SJCRH30 (cell line): Measurements from ENCODE around the gene PUM2. TPM values are rescaled to one million over a fixed set of nuclear protein-coding genes. Genes with fewer than 3 reads are reported as not detected.

ENCODE experiments used
- DNase-seq, 2 experiments: peaks; one replicate each; pipeline ENCODE4 v3.0.0-alpha.2; 2015 to 2020
- H3K27ac ChIP-seq: fragments of 250-450 bp; sonication (Bioruptor Pico); 2 replicates; pipeline ENCODE4 v1.5.1; 2020; ENCODE audit warnings: mild to moderate bottlenecking, moderate library complexity
- H3K27me3 ChIP-seq: fragments of 250-450 bp; sonication (Bioruptor Pico); 2 replicates; pipeline ENCODE4 v1.5.1; 2020; ENCODE audit warnings: mild to moderate bottlenecking, moderate library complexity
- H3K36me3 ChIP-seq: fragments of 250-450 bp; sonication (Bioruptor Pico); 2 replicates; pipeline ENCODE4 v1.5.1; 2020; ENCODE audit warnings: mild to moderate bottlenecking, moderate library complexity
- H3K4me1 ChIP-seq: fragments of 250-450 bp; sonication (Bioruptor Pico); 2 replicates; pipeline ENCODE4 v1.5.1; 2020; ENCODE audit warnings: mild to moderate bottlenecking, moderate library complexity
- H3K4me3 ChIP-seq: fragments of 250-450 bp; sonication (Bioruptor Pico); 2 replicates; pipeline ENCODE4 v1.5.1; 2020; ENCODE audit warnings: mild to moderate bottlenecking, moderate library complexity
- H3K9me3 ChIP-seq: fragments of 250-450 bp; sonication (Bioruptor Pico); replicated peaks from 2 replicates; pipeline ENCODE4 v1.5.1; 2020; ENCODE audit warnings: mild to moderate bottlenecking, moderate library complexity
- total RNA-seq: library from RNA; depleted of rRNA; stranded (reverse); fragments of >200 nt; shearing (Covaris generic); gene quantifications from 2 replicates; pipeline ENCODE4 v1.2.3, GENCODE V29; 2014

PUM2 gene
- total RNA-seq, 1 experiment from 2014 or later: 69.0 TPM

DNA sequence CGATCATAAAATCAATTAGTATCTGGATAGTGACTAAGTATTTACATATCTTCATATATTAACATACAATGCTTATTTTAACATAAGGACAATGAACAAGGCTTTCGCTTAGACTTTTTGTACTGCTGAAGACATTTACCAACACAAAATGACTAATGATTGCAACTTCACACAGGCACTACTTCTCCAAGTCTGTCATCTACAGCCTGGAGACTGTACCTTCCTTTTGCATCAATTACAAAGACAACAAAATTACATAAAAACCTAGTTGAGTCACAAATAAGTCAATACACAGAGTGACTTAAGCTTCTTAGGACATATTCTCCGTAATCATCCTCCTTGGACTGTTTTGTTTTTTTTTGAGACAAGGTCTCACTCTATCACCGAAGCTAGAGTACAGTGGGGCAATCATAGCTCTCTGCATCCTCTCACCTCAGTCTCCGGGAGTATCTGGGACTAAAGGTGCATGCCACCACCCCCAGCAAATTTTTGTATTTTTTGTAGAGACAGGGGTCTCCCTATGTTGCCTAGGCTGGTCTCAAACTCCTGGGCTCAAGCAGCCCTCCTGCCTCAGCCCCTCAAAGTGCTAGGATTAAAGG lies 15.9 kb downstream of the PUM2 start:
- no peak overlapping the region for H3K27ac ChIP-seq
- peaks cover 34% of the 10 kb centered on the region for H3K36me3 ChIP-seq
- H3K27me3 ChIP-seq: no peaks in the 10 kb centered on the region
- no peaks in the 10 kb centered on the region for H3K9me3 ChIP-seq
- DNase-seq: no peak
- no peak overlapping the region for H3K4me3 ChIP-seq
- H3K4me1 ChIP-seq: 0 out of 2 replicates have a peak, but pooled peaks cover 3% of the 10 kb centered on the region

GRCh38 chr2:20333738-20334137 lies 16.9 kb downstream of the PUM2 start:
- Histone ChIP-seq H3K27ac (no peak overlapping the region), H3K36me3 (peaks cover 39% of the 10 kb centered on the region), H3K27me3 (no peaks in the 10 kb centered on the region)

GRCh38 chr2:20330192-20330591 lies 20.5 kb downstream of the PUM2 start:
- no peak overlapping the region for H3K4me3 ChIP-seq
- no peak overlapping the region for H3K27ac ChIP-seq
- H3K27me3 ChIP-seq: no peaks in the 10 kb centered on the region
- no peak for DNase-seq
- no peaks in the 10 kb centered on the region for H3K9me3 ChIP-seq
- no peaks in the 10 kb centered on the region for H3K4me1 ChIP-seq
- H3K36me3 ChIP-seq: peaks cover 57% of the 10 kb centered on the region

More at GRCh38 chr2:20333738-20334137, 16.9 kb downstream of the PUM2 start:
- no peaks in the 10 kb centered on the region for H3K9me3 ChIP-seq
- no peak overlapping the region for H3K4me3 ChIP-seq
- no peak for DNase-seq
- 0 out of 2 replicates have a peak, but pooled peaks cover 3% of the 10 kb centered on the region for H3K4me1 ChIP-seq

GRCh38 chr2:20327370-20327769 lies 23.3 kb downstream of the PUM2 start:
- Histone ChIP-seq H3K27me3 (no peaks in the 10 kb centered on the region), H3K4me1 (peaks cover 10% of the 10 kb centered on the region), H3K9me3 (no peaks in the 10 kb centered on the region), H3K36me3 (peaks cover 64% of the 10 kb centered on the region), H3K27ac (no peak overlapping the region), H3K4me3 (no peak overlapping the region)
- no peak for DNase-seq

DNA sequence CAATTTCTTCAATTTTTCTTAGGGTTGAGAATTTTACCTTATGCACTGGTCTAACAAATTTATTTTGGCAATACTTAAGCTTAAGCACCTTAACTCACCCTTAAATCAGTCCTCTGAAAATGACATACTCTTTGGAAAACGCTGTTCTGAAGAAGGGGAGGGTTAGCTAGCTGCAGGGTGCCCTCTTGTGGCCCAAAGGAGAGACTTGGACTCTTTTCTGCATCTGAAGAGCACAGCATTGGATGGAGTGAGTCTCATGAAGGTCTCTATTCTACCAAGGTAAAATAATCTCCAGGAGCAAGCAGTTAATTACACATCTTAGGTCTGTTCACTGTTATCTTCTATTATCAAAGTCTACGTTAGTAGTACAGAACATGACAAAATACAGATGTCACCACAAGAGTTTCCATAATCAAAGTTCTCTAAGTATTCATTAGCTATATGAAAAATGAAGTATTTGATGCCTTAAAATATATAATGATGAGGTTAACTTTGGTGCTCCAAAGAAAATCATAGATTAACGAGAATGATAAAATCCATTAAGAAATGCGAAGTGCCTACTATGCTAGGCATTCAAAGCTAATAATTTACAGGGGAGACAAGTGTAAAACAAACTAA lies 24.4 kb downstream of the PUM2 start:
- DNase-seq: peak; percentile 57 to 79
- peaks cover 67% of the 10 kb centered on the region for H3K36me3 ChIP-seq

GRCh38 chr2:20322527-20323300 lies 27.9 kb downstream of the PUM2 start:
- Histone ChIP-seq H3K9me3 (no peaks in the 10 kb centered on the region), H3K27me3 (no peaks in the 10 kb centered on the region), H3K27ac (no peak overlapping the region), H3K4me1 (peaks cover 10% of the 10 kb centered on the region), H3K36me3 (peaks cover 86% of the 10 kb centered on the region), H3K4me3 (no peak overlapping the region)
- DNase-seq: peak; percentile 21 to 39

More for the DNA sequence above, 24.4 kb downstream of the PUM2 start:
- H3K27me3 ChIP-seq: no peaks in the 10 kb centered on the region
- no peak overlapping the region for H3K4me3 ChIP-seq
- H3K9me3 ChIP-seq: no peaks in the 10 kb centered on the region
- H3K4me1 ChIP-seq: peaks cover 10% of the 10 kb centered on the region
- H3K27ac ChIP-seq: no peak overlapping the region

DNA sequence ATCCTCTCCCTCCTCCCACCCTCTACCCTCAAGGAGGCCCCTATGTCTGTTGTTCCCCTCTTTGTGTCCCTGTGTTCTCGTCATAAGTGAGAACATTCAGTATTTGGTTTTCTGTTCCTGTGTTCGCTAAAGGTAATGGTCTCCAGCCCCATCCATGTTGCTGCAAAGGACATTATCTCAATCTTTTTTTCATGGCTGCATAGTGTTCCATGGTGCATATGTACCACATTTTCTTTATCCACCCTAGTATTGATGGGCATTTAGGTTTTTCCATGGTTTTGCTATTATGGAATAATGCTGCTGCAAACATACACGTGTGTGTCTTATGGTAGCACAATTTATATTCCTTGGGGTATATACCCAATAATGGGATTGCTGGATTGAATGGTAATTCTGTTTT lies 33.0 kb downstream of the PUM2 start:
- Histone ChIP-seq H3K9me3 (no peaks in the 10 kb centered on the region), H3K27me3 (no peaks in the 10 kb centered on the region), H3K27ac (no peak overlapping the region), H3K36me3 (peaks cover 94% of the 10 kb centered on the region), H3K4me3 (no peak overlapping the region), H3K4me1 (peaks cover 3% of the 10 kb centered on the region)
- DNase-seq: no peak

- peaks cover 94% of the 10 kb centered on the region for H3K36me3 ChIP-seq
- H3K27ac ChIP-seq: no peak overlapping the region
- no peaks in the 10 kb centered on the region for H3K9me3 ChIP-seq
These were observed 33.4 kb downstream of the PUM2 start for GRCh38 chr2:20317197-20317596.

DNA sequence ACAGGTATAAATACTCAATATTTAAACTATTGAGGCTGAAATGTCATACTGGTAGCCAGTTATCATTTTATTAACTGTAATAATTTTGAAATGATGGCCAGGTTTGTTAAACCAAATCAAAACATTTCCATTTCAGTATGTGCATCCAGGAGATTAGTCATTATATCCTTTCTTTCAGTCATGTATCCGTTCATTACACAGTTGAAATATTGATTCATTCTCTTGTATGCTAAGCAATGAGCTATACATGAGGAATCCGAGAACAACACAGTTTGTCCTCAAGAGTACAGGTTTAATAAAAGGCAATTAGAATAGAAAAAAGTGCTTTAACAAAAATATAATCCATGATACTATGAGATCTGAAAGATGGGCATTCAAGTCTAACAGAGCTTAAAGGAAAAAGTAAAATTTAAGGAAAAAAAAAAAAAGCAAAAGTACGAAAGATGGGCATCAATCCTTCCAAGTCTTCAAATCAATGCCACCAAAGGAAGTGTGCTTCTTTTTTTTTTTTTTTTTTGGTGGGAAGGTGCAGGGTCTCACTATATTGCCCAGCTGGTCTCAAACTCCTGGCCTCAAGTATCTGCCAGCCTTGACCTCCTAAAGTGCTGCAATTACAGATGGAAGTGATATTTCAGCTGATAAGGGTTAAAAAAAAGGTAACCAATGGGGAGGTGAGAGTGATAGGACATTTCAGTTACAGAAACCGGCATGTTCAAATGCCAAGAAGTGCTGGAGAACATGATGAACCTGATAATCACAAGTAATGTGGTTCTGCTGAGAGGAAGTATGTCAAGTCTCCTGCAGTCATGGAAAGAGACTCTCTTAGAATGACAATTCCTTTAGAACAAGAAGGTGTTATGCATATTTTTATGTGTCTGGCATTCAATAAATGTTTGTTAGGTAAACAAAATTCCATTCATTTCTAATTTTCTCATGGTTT lies 35.8 kb downstream of the PUM2 start:
- Histone ChIP-seq H3K4me3 (no peak overlapping the region), H3K36me3 (peaks cover 94% of the 10 kb centered on the region), H3K27me3 (no peaks in the 10 kb centered on the region), H3K9me3 (no peaks in the 10 kb centered on the region), H3K27ac (no peak overlapping the region), H3K4me1 (peaks cover 3% of the 10 kb centered on the region; the same call in 1 of the 2 replicates)
- no peak for DNase-seq

More at GRCh38 chr2:20317197-20317596, 33.4 kb downstream of the PUM2 start:
- Histone ChIP-seq H3K27me3 (no peaks in the 10 kb centered on the region), H3K4me3 (no peak overlapping the region), H3K4me1 (peaks cover 3% of the 10 kb centered on the region; the same call in 1 of the 2 replicates)
- no peak for DNase-seq

GRCh38 chr2:20313659-20314058 lies 37.0 kb downstream of the PUM2 start:
- peaks cover 92% of the 10 kb centered on the region for H3K36me3 ChIP-seq
- peaks cover 3% of the 10 kb centered on the region; the same call in 1 of the 2 replicates for H3K4me1 ChIP-seq
- no peak overlapping the region for H3K27ac ChIP-seq
- peak; percentile 35 to 54 for DNase-seq
- no peak overlapping the region for H3K4me3 ChIP-seq
- H3K27me3 ChIP-seq: no peaks in the 10 kb centered on the region
- H3K9me3 ChIP-seq: no peaks in the 10 kb centered on the region

DNA sequence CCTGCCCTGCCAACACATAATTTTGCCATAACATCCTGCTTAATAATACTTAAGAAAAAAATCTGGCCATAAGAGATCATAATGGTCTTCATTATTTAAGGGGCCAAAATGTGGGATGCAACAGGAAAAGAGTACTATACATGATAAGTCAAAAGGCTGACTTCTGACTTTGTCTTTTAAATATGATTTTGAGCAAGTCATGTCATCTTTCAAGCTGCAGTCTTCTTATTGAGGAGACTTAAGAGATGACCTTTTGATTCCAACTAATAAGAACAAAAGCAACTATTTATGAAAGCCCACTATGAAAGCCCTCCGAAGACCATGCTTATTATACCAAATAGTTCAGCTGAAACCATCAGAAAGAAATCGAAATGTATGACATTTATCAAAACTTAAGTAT lies 41.6 kb downstream of the PUM2 start:
- H3K27ac ChIP-seq: no peak overlapping the region

DNA sequence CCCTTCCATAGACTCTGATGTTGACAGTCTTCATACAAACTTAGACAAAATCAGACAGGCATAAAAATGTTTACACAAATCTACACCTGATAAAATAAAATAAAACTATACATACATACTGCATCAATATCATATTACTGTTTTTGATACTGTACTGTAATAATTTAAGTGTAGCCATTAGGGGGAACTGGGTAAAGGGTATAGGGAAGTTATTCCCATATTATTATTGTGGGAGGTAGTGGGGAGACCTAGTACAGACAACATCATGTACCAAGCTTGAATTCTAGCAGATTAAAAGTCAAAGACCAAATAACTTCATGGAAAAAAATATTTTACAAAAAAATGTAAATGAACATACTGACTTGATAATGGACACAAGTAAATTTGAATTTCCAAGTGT lies 43.3 kb downstream of the PUM2 start:
- no peak overlapping the region for H3K27ac ChIP-seq
- no peak overlapping the region for H3K4me3 ChIP-seq
- no peaks in the 10 kb centered on the region for H3K27me3 ChIP-seq
- H3K9me3 ChIP-seq: no peaks in the 10 kb centered on the region
- peaks cover 90% of the 10 kb centered on the region for H3K36me3 ChIP-seq
- no peak for DNase-seq
- H3K4me1 ChIP-seq: 0 out of 2 replicates have a peak, but pooled peaks cover 2% of the 10 kb centered on the region

More for the DNA sequence above, 41.6 kb downstream of the PUM2 start:
- Histone ChIP-seq H3K36me3 (peaks cover 91% of the 10 kb centered on the region), H3K27me3 (no peaks in the 10 kb centered on the region), H3K9me3 (no peaks in the 10 kb centered on the region), H3K4me3 (no peak overlapping the region), H3K4me1 (peaks cover 2% of the 10 kb centered on the region; the same call in 1 of the 2 replicates)
- DNase-seq: no peak

DNA sequence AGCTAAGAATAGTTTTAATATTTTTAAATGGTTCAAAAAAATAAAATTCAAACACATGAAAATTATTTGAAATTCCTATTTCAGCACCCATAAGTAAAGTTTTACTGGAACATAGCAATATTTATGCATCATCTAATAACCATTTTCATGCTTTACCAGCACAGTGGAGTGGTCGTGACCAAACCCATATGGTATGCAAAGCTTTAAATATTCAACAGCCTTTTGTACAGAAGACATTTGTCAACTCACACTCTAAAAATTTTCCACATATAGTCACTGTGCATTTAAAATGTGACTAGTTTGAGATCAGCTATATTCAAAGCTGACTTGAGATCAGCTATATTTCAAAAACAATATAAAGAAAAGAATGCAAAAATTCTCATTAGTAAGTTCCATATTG lies 46.2 kb downstream of the PUM2 start:
- Histone ChIP-seq H3K27me3 (no peaks in the 10 kb centered on the region), H3K36me3 (peaks cover 79% of the 10 kb centered on the region), H3K4me1 (0 out of 2 replicates have a peak, but pooled peaks cover 2% of the 10 kb centered on the region), H3K4me3 (no peak overlapping the region), H3K27ac (no peak overlapping the region), H3K9me3 (no peaks in the 10 kb centered on the region)
- DNase-seq: no peak

- H3K36me3 ChIP-seq: peaks cover 78% of the 10 kb centered on the region
- no peaks in the 10 kb centered on the region for H3K9me3 ChIP-seq
- no peak overlapping the region for H3K27ac ChIP-seq
- 0 out of 2 replicates have a peak, but pooled peaks cover 2% of the 10 kb centered on the region for H3K4me1 ChIP-seq
- no peaks in the 10 kb centered on the region for H3K27me3 ChIP-seq
- no peak for DNase-seq
- no peak overlapping the region for H3K4me3 ChIP-seq
These were observed 46.7 kb downstream of the PUM2 start for GRCh38 chr2:20303966-20304365.
